Fibroblast of lung (primary cell): Measurements from ENCODE around the gene TMBIM6. TPM values are rescaled to one million over a fixed set of nuclear protein-coding genes. Genes with fewer than 3 reads are reported as not detected.
A peak's percentile ranks its signal among the peaks of the same experiment; 100 is the strongest.

Experiments
- DNase-seq, 2 donors: peaks; one replicate each; pipeline versions ENCODE4 v3.0.0 to v3.0.0-alpha.2; 2010; ENCODE audit warnings: low read depth in 2 of 2
- H2AFZ ChIP-seq: 2 replicates; pipeline ENCODE4 v1.5.1; 2012; ENCODE audit warnings: low read length, control low read depth, inconsistent platforms
- H3K27ac ChIP-seq: 2 replicates; pipeline ENCODE4 v1.5.1; 2011; ENCODE audit warnings: low read length, control low read depth; ENCODE audit not compliant: insufficient read depth
- H3K27me3 ChIP-seq: 2 replicates; pipeline ENCODE4 v1.5.1; 2011; ENCODE audit warnings: mild to moderate bottlenecking, low read length; ENCODE audit not compliant: control insufficient read depth, insufficient read depth
- H3K36me3 ChIP-seq: 2 replicates; pipeline ENCODE4 v1.5.1; 2011; ENCODE audit warnings: low read length; ENCODE audit not compliant: control insufficient read depth, insufficient read depth
- H3K4me1 ChIP-seq: 2 replicates; pipeline ENCODE4 v1.5.1; 2011; ENCODE audit warnings: low read length; ENCODE audit not compliant: control insufficient read depth, insufficient read depth; ENCODE audit errors: extremely low read depth
- H3K4me2 ChIP-seq: 2 replicates; pipeline ENCODE4 v1.5.1; 2011; ENCODE audit warnings: low read length, control low read depth; ENCODE audit not compliant: insufficient read depth; ENCODE audit errors: extremely low read depth
- H3K4me3 ChIP-seq, 4 experiments: fragments of 200-600 bp in 1 of 4; sonication (generic) in 1 of 4; replicated peaks in 1 of 4; 2 replicates each; pipeline ENCODE4 v1.5.1; 2011 to 2016; ENCODE audit warnings: low read length in 4 of 4, low read depth in 3 of 4, mild to moderate bottlenecking in 3 of 4, control low read depth in 2 of 4, inconsistent platforms in 1 of 4, mixed read lengths in 1 of 4; ENCODE audit not compliant: insufficient read depth in 1 of 4; ENCODE audit errors: control extremely low read depth in 1 of 4
- H3K79me2 ChIP-seq: 2 replicates; pipeline ENCODE4 v1.5.1; 2012; ENCODE audit warnings: mild to moderate bottlenecking, low read length, inconsistent platforms; ENCODE audit not compliant: control insufficient read depth, insufficient read depth
- H3K9ac ChIP-seq: 2 replicates; pipeline ENCODE4 v1.5.1; 2011; ENCODE audit warnings: mild to moderate bottlenecking, low read length, control low read depth; ENCODE audit not compliant: insufficient read depth
- H3K9me3 ChIP-seq: 2 replicates; pipeline ENCODE4 v1.5.1; 2012; ENCODE audit warnings: low read depth, low read length; ENCODE audit not compliant: control insufficient read depth, insufficient read depth
- H4K20me1 ChIP-seq: 2 replicates; pipeline ENCODE4 v1.5.1; 2011; ENCODE audit warnings: low read length; ENCODE audit not compliant: control insufficient read depth, insufficient read depth; ENCODE audit errors: extremely low read depth
- CTCF ChIP-seq, 2 donors: IDR thresholded peaks in 1 of 2; conservative IDR thresholded peaks in 1 of 2; 1 replicate in 1 of 2; 2 replicates in 1 of 2; pipeline ENCODE4 v1.5.1; 2011 to 2012; ENCODE audit warnings: low read length in 2 of 2, control low read depth in 1 of 2, inconsistent platforms in 1 of 2, low read depth in 1 of 2, mild to moderate bottlenecking in 1 of 2
- EZH2 ChIP-seq: IDR thresholded peaks from 2 replicates; pipeline ENCODE4 v1.5.1; 2012; ENCODE audit warnings: low read length, control low read depth, mild to moderate bottlenecking; ENCODE audit errors: missing control alignments
- polyA plus RNA-seq, 2 donors: library from polyadenylated mRNA; depleted of rRNA in 1 of 2; stranded (reverse) in 1 of 2; unstranded in 1 of 2; fragments of >200 nt; gene quantifications; 2 replicates each; pipeline ENCODE4 v1.2.1, GENCODE V29; 2011 to 2012; ENCODE audit warnings: missing spikeins in 1 of 2
- total RNA-seq: library from RNA; depleted of rRNA; stranded (reverse); fragments of >200 nt; gene quantifications from 2 replicates; pipeline ENCODE4 v1.2.1, GENCODE V29; 2014

Gene TMBIM6
- total and polyA plus RNA-seq, 2 donors (not counting 1 experiment from before 2014, with no cell fraction given) = 432 to 879 TPM

GRCh38 chr12:49728446-49728845 lies 12.9 kb upstream of the TMBIM6 start:
- Histone ChIP-seq H3K36me3 (no peaks in the 10 kb centered on the region), H3K9me3 (no peaks in the 10 kb centered on the region), H2AFZ (no peak overlapping the region), H3K27me3 (peaks cover 11% of the 10 kb centered on the region), H3K4me3 (no peak overlapping the region), H3K27ac (no peak overlapping the region), H3K79me2 (no peaks in the 10 kb centered on the region), H4K20me1 (no peaks in the 10 kb centered on the region), H3K4me1 (no peaks in the 10 kb centered on the region), H3K9ac (no peak overlapping the region), H3K4me2 (no peak overlapping the region)
- no peak for TF ChIP-seq EZH2
- TF ChIP-seq CTCF (conservative IDR thresholded peaks at IDR 0.05 in 1 of 2, IDR thresholded peaks at IDR 0.05 in 1 of 2; ENCODE audit: low read depth in 1 of 2, low read length in 2 of 2) = no peak
- DNase-seq = no peak

GRCh38 chr12:49730050-49730449 lies 11.3 kb upstream of the TMBIM6 start:
- Histone ChIP-seq H3K4me3 (no peak overlapping the region), H3K79me2 (no peaks in the 10 kb centered on the region), H3K9ac (no peak overlapping the region)

GRCh38 chr12:49730568-49731101 lies 10.7 kb upstream of the TMBIM6 start:
- Histone ChIP-seq H3K4me1 (no peaks in the 10 kb centered on the region), H3K79me2 (no peaks in the 10 kb centered on the region), H2AFZ (no peak overlapping the region), H3K9ac (no peak overlapping the region), H3K4me3 (no peak overlapping the region), H3K36me3 (no peaks in the 10 kb centered on the region), H4K20me1 (no peaks in the 10 kb centered on the region), H3K4me2 (no peak overlapping the region), H3K27me3 (peaks cover 7% of the 10 kb centered on the region), H3K27ac (no peak overlapping the region), H3K9me3 (no peaks in the 10 kb centered on the region)
- TF ChIP-seq EZH2 (no peak), CTCF (conservative IDR thresholded peaks at IDR 0.05 in 1 of 2, IDR thresholded peaks at IDR 0.05 in 1 of 2; ENCODE audit: low read depth in 1 of 2, low read length in 2 of 2) (no peak)
- DNase-seq = peak in 1 of 2 donors; percentile 43

More at GRCh38 chr12:49730050-49730449, 11.3 kb upstream of the TMBIM6 start:
- H2AFZ ChIP-seq = no peak overlapping the region
- peaks cover 11% of the 10 kb centered on the region for H3K27me3 ChIP-seq
- no peak for DNase-seq
- TF ChIP-seq CTCF (conservative IDR thresholded peaks at IDR 0.05 in 1 of 2, IDR thresholded peaks at IDR 0.05 in 1 of 2; ENCODE audit: low read depth in 1 of 2, low read length in 2 of 2) = no peak
- TF ChIP-seq EZH2 = no peak
- H3K4me2 ChIP-seq = no peak overlapping the region
- H4K20me1 ChIP-seq = no peaks in the 10 kb centered on the region
- H3K9me3 ChIP-seq = no peaks in the 10 kb centered on the region
- no peaks in the 10 kb centered on the region for H3K36me3 ChIP-seq
- no peak overlapping the region for H3K27ac ChIP-seq
- no peaks in the 10 kb centered on the region for H3K4me1 ChIP-seq
